Neutrophil (primary cell): ENCODE measurements around the gene MVB12B.
A peak's percentile ranks its signal among the peaks of the same experiment; 100 is the strongest.

Source experiments
- H3K27ac ChIP-seq: fragments of 200-600 bp; sonication (generic); 2 replicates; pipeline ENCODE4 v1.5.1; 2016; ENCODE audit warnings: mild to moderate bottlenecking, moderate library complexity
- H3K27me3 ChIP-seq: fragments of 200-600 bp; sonication (generic); 2 replicates; pipeline ENCODE4 v1.6.0; 2016; ENCODE audit warnings: mild to moderate bottlenecking
- H3K36me3 ChIP-seq: fragments of 200-600 bp; sonication (generic); 2 replicates; pipeline ENCODE4 v1.5.1; 2017
- H3K4me1 ChIP-seq, 2 experiments: fragments of 200-600 bp in 1 of 2; sonication (generic) in 1 of 2; 1 replicate in 1 of 2; 2 replicates in 1 of 2; pipeline versions ENCODE4 v1.5.1 to v1.6.1; 2013 to 2016; ENCODE audit warnings: low read depth in 1 of 2, low read length in 1 of 2, mild to moderate bottlenecking in 1 of 2, moderate library complexity in 1 of 2; ENCODE audit not compliant: control insufficient read depth in 1 of 2, insufficient read depth in 1 of 2
- H3K4me3 ChIP-seq, 2 experiments: fragments of 200-600 bp in 1 of 2; sonication (generic) in 1 of 2; 1 replicate in 1 of 2; 2 replicates in 1 of 2; pipeline ENCODE4 v1.5.1; 2013 to 2016; ENCODE audit warnings: low read depth in 1 of 2, low read length in 1 of 2, mild to moderate bottlenecking in 1 of 2, moderate library complexity in 1 of 2
- H3K9me3 ChIP-seq: fragments of 200-600 bp; sonication (generic); 2 replicates; pipeline ENCODE4 v1.5.1; 2016
- TF ChIP-seq, protein P1 (sequence below): fragments of 200-600 bp; sonication (generic); IDR thresholded peaks from 2 replicates; pipeline ENCODE4 v1.5.1; 2016; ENCODE audit warnings: antibody characterized with exemption

Gene MVB12B

DNA sequence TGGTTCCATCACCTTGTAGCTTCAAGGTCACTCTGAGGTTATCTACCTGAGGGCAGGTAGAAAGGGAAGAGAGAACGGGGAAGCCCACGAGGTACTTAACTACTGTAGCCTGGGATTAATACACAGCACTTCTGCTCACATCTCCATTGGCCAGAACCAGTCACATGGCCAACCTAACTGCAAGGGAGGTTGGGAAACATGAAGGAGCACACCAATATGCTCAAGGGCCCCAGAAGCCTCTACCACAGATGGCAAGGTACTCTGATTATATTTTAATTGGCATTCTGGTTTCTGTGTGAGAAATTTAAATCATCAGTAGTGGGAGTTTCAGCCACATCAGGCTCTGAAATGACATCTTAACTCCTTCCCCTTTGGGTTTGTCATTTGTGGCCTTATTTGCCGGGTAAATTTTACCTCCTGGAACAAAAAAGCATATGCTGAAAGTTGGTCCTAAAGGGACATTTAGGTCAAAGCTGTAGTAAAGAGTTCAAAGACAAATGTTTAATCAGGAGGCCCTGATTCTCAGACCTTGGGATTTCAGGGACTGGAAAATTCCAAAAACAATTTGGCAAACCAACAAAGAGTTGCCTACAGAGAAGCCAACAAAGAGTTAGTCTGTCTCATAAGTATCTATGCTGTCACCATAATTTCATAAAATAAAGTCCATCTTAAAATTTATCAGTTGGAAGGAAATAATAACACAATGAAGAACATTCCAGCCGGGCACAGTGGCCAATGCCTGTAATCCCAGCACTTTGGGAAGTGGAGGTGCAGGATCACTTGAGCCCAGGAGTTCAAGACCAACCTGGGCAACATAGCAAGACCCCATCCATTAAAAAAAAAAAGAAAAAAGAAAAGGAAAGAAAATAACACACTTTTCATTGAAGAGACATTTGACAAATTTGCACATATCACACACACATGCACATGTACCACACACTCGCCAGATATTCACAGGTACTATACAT, 13.8 kb upstream of the MVB12B start:
- no peaks in the 10 kb centered on the region for H3K36me3 ChIP-seq
- no peaks in the 10 kb centered on the region for H3K27me3 ChIP-seq
- no peaks in the 10 kb centered on the region for H3K4me1 ChIP-seq
- H3K27ac ChIP-seq = no peak overlapping the region
- H3K4me3 ChIP-seq = no peak overlapping the region
- TF ChIP-seq, protein P1, sequence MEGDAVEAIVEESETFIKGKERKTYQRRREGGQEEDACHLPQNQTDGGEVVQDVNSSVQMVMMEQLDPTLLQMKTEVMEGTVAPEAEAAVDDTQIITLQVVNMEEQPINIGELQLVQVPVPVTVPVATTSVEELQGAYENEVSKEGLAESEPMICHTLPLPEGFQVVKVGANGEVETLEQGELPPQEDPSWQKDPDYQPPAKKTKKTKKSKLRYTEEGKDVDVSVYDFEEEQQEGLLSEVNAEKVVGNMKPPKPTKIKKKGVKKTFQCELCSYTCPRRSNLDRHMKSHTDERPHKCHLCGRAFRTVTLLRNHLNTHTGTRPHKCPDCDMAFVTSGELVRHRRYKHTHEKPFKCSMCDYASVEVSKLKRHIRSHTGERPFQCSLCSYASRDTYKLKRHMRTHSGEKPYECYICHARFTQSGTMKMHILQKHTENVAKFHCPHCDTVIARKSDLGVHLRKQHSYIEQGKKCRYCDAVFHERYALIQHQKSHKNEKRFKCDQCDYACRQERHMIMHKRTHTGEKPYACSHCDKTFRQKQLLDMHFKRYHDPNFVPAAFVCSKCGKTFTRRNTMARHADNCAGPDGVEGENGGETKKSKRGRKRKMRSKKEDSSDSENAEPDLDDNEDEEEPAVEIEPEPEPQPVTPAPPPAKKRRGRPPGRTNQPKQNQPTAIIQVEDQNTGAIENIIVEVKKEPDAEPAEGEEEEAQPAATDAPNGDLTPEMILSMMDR = no peak
- no peaks in the 10 kb centered on the region for H3K9me3 ChIP-seq

DNA sequence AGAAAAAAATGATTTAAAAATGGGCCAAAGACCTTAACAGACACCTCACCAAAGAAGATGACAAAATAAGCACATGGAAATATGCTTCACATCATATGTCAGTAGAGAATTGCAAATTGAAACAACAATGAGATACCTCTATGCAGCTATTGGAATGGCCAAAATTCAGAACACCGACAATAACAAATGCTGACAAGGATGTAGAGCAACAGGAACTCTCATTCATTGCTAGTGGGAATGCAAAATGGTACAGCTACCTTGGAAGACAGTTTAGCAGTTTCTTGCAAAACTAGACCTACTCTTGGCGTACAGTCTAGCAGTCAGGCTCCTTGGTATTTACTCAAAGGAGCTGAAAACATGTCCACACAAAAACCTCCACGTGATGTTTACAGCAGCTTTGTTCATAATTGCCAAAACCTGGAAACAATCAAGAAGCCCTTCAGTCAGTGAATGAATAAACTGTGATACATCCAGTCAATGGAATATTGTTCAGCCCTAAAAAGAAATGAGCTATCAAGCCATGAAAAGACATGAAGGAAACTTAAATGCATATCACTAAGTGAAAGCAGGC, 10.5 kb upstream of the MVB12B start:
- Histone ChIP-seq H3K4me3 (no peak overlapping the region), H3K9me3 (no peaks in the 10 kb centered on the region), H3K27ac (no peak overlapping the region), H3K4me1 (peaks cover 12 to 14% of the 10 kb centered on the region in 2 experiments), H3K36me3 (no peaks in the 10 kb centered on the region), H3K27me3 (no peaks in the 10 kb centered on the region)
- TF ChIP-seq, protein P1 = no peak

DNA sequence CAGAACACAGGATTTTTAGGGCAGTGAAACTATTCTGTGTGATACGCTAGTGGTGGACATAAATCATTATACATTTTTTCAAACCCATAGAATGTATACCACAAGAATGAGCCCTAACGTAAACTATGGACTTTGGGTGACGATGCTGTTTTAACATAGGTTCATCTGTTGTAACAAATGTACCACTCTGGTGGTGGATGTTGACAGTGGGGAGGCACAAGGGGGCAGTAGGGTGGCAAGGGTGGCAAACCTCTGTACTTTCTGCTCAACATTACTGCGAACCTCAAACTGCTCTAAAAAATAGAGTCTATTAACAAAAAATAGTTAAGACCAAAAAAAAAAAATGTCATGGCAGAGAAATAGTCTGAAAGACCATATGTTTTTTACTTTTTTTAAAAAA, 9.1 kb upstream of the MVB12B start:
- Histone ChIP-seq H3K27me3 (no peaks in the 10 kb centered on the region), H3K4me3 (no peak overlapping the region), H3K9me3 (no peaks in the 10 kb centered on the region), H3K4me1 (peaks cover 12 to 14% of the 10 kb centered on the region in 2 experiments), H3K36me3 (no peaks in the 10 kb centered on the region), H3K27ac (no peak overlapping the region)
- TF ChIP-seq, protein P1 = no peak

DNA sequence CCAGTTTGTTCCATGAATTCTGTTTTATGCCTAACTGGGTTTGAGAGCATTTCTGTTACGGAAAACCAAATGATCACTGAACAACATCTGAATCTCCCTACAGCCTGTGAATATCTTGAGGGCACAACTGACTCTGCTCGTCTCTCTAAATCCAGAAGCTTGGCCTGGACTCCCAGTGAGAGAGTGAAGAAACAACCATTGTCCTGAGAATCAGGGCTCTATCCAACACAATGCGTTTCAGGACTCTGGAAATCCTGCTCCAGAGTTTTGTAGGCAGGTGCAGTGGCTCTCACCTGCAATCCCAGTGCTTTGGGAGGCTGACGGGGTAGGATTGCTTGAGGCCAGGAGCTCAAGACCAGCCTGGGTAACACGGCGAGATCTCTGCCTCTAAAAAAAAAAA, 7.8 kb upstream of the MVB12B start:
- Histone ChIP-seq H3K27ac (no peak overlapping the region), H3K36me3 (no peaks in the 10 kb centered on the region), H3K4me1 (peaks cover 12 to 14% of the 10 kb centered on the region in 2 experiments), H3K4me3 (no peak overlapping the region), H3K9me3 (no peaks in the 10 kb centered on the region), H3K27me3 (no peaks in the 10 kb centered on the region)
- TF ChIP-seq, protein P1 = no peak

DNA sequence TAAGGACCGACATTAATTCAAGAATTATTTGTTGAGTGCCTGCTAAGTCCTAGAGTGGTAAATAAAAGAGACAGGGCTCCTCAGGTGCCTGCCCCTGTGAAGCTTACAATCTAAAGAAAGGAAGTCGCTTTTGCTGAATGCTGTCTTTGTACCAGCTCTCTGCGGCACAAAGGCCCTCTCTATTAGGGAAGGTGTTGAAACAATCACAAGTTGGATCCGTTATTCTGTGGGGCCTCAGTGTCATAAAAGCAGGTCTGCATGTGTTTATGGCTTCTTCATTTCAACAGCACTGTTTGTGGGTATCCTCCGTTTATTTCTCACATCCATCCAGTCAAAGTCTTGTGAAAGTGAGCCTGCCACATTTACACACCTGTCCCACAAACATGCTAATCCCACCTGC, 7.0 kb upstream of the MVB12B start:
- no peak overlapping the region for H3K4me3 ChIP-seq
- no peaks in the 10 kb centered on the region for H3K9me3 ChIP-seq
- TF ChIP-seq, protein P1 = no peak
- peak overlapping the region; percentile 36 for H3K27ac ChIP-seq
- H3K4me1 ChIP-seq = peaks cover 12 to 14% of the 10 kb centered on the region in 2 experiments
- no peaks in the 10 kb centered on the region for H3K27me3 ChIP-seq
- H3K36me3 ChIP-seq = no peaks in the 10 kb centered on the region
